GM12865 (cell line): ENCODE results near the gene PTPRN2.

ENCODE experiments used
- DNase-seq: peaks from one replicate; pipeline ENCODE4 v3.0.0; 2010; ENCODE audit warnings: low read depth
- H3K4me3 ChIP-seq: 2 replicates; pipeline ENCODE4 v1.5.1; 2011; ENCODE audit warnings: mild to moderate bottlenecking, low read depth, low read length, control low read depth
- CTCF ChIP-seq: IDR thresholded peaks from 2 replicates; pipeline ENCODE4 v1.5.1; 2011; ENCODE audit warnings: low read length, control low read depth, low read depth, inconsistent platforms; ENCODE audit not compliant: insufficient read depth; ENCODE audit errors: missing control alignments

PTPRN2 gene

GRCh38 chr7:157773361-157773760, 814.3 kb downstream of the PTPRN2 start:
- TF ChIP-seq CTCF: no peak
- H3K4me3 ChIP-seq: no peak overlapping the region
- DNase-seq: no peak

GRCh38 chr7:157772486-157773130, 815.0 kb downstream of the PTPRN2 start:
- DNase-seq: no peak
- TF ChIP-seq CTCF: no peak
- no peak overlapping the region for H3K4me3 ChIP-seq

GRCh38 chr7:157771689-157772088, 815.9 kb downstream of the PTPRN2 start:
- no peak for DNase-seq
- H3K4me3 ChIP-seq: no peak overlapping the region
- TF ChIP-seq CTCF: no peak

GRCh38 chr7:157770716-157771320, 816.8 kb downstream of the PTPRN2 start:
- no peak for DNase-seq
- no peak overlapping the region for H3K4me3 ChIP-seq
- no peak for TF ChIP-seq CTCF

- TF ChIP-seq CTCF: no peak
- H3K4me3 ChIP-seq: no peak overlapping the region
- no peak for DNase-seq
Measured at GRCh38 chr7:157769526-157770215, 818.0 kb downstream of the PTPRN2 start.

GRCh38 chr7:157769086-157769485, 818.5 kb downstream of the PTPRN2 start:
- no peak overlapping the region for H3K4me3 ChIP-seq
- no peak for DNase-seq
- no peak for TF ChIP-seq CTCF

GRCh38 chr7:157768198-157768597, 819.4 kb downstream of the PTPRN2 start:
- no peak for TF ChIP-seq CTCF
- DNase-seq: no peak
- no peak overlapping the region for H3K4me3 ChIP-seq
